ENCODE measurements around the gene HRH1. TPM values are rescaled to one million over a fixed set of nuclear protein-coding genes. Genes with fewer than 3 reads are reported as not detected.
"Not testable (repeated sequence)": the region's sequence is repeated elsewhere in the genome, so short reads cannot be mapped to it uniquely, and the experiment has no call there.

The HRH1 gene
- total and polyA plus RNA-seq, 12 donors, result 0.24 to 6.5 (median 2.2) TPM

GRCh38 chr3:11204697-11205348 is 50.5 kb downstream of the HRH1 start:
- 64 to 75% (median 71%) methylated on average over 8 to 10 of the region's 10 CpGs for WGBS, 4 donors
- Histone ChIP-seq H3K36me3 (replicated peaks in 1 of 2) (no peaks in the 10 kb centered on the region), H3K4me3 (no peak overlapping the region), H3K9me3 (replicated peaks in 1 of 3) (no peaks in the 10 kb centered on the region), H3K4me1 (replicated peaks in 1 of 2) (peaks cover 0 to 6% of the 10 kb centered on the region in 2 donors), H3K27me3 (no peaks in the 10 kb centered on the region), H3K27ac (no peak overlapping the region)
- TF ChIP-seq POLR2A (IDR thresholded peaks at IDR 0.05) (no peak), CTCF (IDR thresholded peaks at IDR 0.05) (no peak)
- intact Hi-C loops (cut with DNase I), result no loop called here
- DNase-seq, result no peak

- H3K27me3 ChIP-seq; H3K27ac ChIP-seq; H3K9me3 ChIP-seq (replicated peaks in 1 of 3); H3K4me1 ChIP-seq (replicated peaks in 1 of 2); H3K4me3 ChIP-seq; intact Hi-C loops (cut with DNase I); H3K36me3 ChIP-seq (replicated peaks in 1 of 2): not testable (repeated sequence)
- DNase-seq, result peak in 2 of 7 donors; percentile 23 to 24
- 87 to 93% (median 91%) methylated on average over 14 of the region's 14 CpGs for WGBS, 4 donors
- peak in 2 of 6 experiments; percentile 20 to 25 for TF ChIP-seq CTCF (IDR thresholded peaks at IDR 0.05)
These were observed 51.6 kb downstream of the HRH1 start for GRCh38 chr3:11205881-11206280.

GRCh38 chr3:11206316-11206715 is 52.0 kb downstream of the HRH1 start:
- Histone ChIP-seq H3K9me3 (replicated peaks in 1 of 3) (no peaks in the 10 kb centered on the region), H3K27me3 (no peaks in the 10 kb centered on the region), H3K27ac (no peak overlapping the region), H3K4me1 (replicated peaks in 1 of 2) (no peaks in the 10 kb centered on the region), H3K36me3 (replicated peaks in 1 of 2) (no peaks in the 10 kb centered on the region), H3K4me3 (no peak overlapping the region)
- no peak for TF ChIP-seq POLR2A (IDR thresholded peaks at IDR 0.05)
- no peak for TF ChIP-seq CTCF (IDR thresholded peaks at IDR 0.05)
- no peak for DNase-seq
- WGBS, 4 donors, result 88 to 93% (median 92%) methylated on average over 8 of the region's 8 CpGs
- intact Hi-C loops (cut with DNase I), result no loop called here

- 93 to 97% (median 94%) methylated on average over 6 to 8 of the region's 8 CpGs for WGBS, 4 donors
These were observed 52.7 kb downstream of the HRH1 start for GRCh38 chr3:11206953-11207352.

More at GRCh38 chr3:11206953-11207352, 52.7 kb downstream of the HRH1 start:
- Histone ChIP-seq H3K27ac (no peak overlapping the region), H3K36me3 (replicated peaks in 1 of 2) (no peaks in the 10 kb centered on the region), H3K4me1 (replicated peaks in 1 of 2) (no peaks in the 10 kb centered on the region), H3K4me3 (no peak overlapping the region), H3K27me3 (no peaks in the 10 kb centered on the region), H3K9me3 (replicated peaks in 1 of 3) (no peaks in the 10 kb centered on the region)
- TF ChIP-seq POLR2A (IDR thresholded peaks at IDR 0.05) (no peak), CTCF (IDR thresholded peaks at IDR 0.05) (no peak)
- intact Hi-C loops (cut with DNase I), result no loop called here
- no peak for DNase-seq

All from adrenal gland (tissue), 12 donors.